H9 (cell line): ENCODE measurements around the gene HIVEP1. TPM values are rescaled to one million over a fixed set of nuclear protein-coding genes. Genes with fewer than 3 reads are reported as not detected.

Experiments used
- DNase-seq: peaks from one replicate; pipeline ENCODE4 v3.0.0-alpha.2; 2017
- H2AFZ ChIP-seq: one replicate; pipeline ENCODE4 v1.6.1; 2013; ENCODE audit warnings: mild to moderate bottlenecking, low read length, control low read depth, moderate library complexity
- H2AK5ac ChIP-seq: 2 replicates; pipeline ENCODE4 v1.6.1; 2013; ENCODE audit warnings: low read length, control low read depth, mixed read lengths; ENCODE audit not compliant: insufficient read length
- H2BK120ac ChIP-seq: one replicate; pipeline ENCODE4 v1.6.1; 2013; ENCODE audit warnings: low read depth, mild to moderate bottlenecking, low read length, control low read depth, inconsistent platforms; ENCODE audit not compliant: poor library complexity, severe bottlenecking
- H2BK12ac ChIP-seq: 2 replicates; pipeline ENCODE4 v1.6.1; 2013; ENCODE audit warnings: low read length, control low read depth, mixed read lengths, low read depth; ENCODE audit not compliant: insufficient read length
- H2BK15ac ChIP-seq: 2 replicates; pipeline ENCODE4 v1.6.1; 2013; ENCODE audit warnings: low read depth, low read length, control low read depth
- H2BK20ac ChIP-seq: one replicate; pipeline ENCODE4 v1.6.1; 2013; ENCODE audit warnings: low read depth, mild to moderate bottlenecking, low read length, control low read depth, inconsistent platforms; ENCODE audit not compliant: poor library complexity, severe bottlenecking
- H2BK5ac ChIP-seq: 2 replicates; pipeline ENCODE4 v1.6.1; 2013; ENCODE audit warnings: low read length, control low read depth, mixed read lengths; ENCODE audit not compliant: insufficient read length
- H3K14ac ChIP-seq: 2 replicates; pipeline ENCODE4 v1.6.1; 2013; ENCODE audit warnings: low read length, control low read depth; ENCODE audit not compliant: insufficient read depth
- H3K18ac ChIP-seq: 2 replicates; pipeline ENCODE4 v1.6.1; 2013; ENCODE audit warnings: low read depth, mild to moderate bottlenecking, mixed read lengths, low read length, control low read depth; ENCODE audit not compliant: insufficient read length
- H3K23ac ChIP-seq: 2 replicates; pipeline ENCODE4 v1.6.1; 2013; ENCODE audit warnings: low read length, control low read depth, mixed read lengths, low read depth; ENCODE audit not compliant: insufficient read length
- H3K23me2 ChIP-seq: 2 replicates; pipeline ENCODE4 v1.6.1; 2013; ENCODE audit warnings: low read depth, mild to moderate bottlenecking, mixed read lengths, low read length, control low read depth; ENCODE audit not compliant: insufficient read length, poor library complexity, severe bottlenecking
- H3K27ac ChIP-seq: 2 replicates; pipeline ENCODE4 v1.5.1; 2013; ENCODE audit warnings: low read length, control low read depth, mixed read lengths, low read depth; ENCODE audit not compliant: insufficient read length
- H3K27me3 ChIP-seq: 2 replicates; pipeline ENCODE4 v1.6.1; 2013; ENCODE audit warnings: low read length, control low read depth, inconsistent platforms; ENCODE audit not compliant: insufficient read depth
- H3K4ac ChIP-seq: 2 replicates; pipeline ENCODE4 v1.6.1; 2013; ENCODE audit warnings: low read depth, mild to moderate bottlenecking, control low read depth, inconsistent platforms, low read length, moderate library complexity
- H3K4me1 ChIP-seq: 2 replicates; pipeline ENCODE4 v1.6.1; 2013; ENCODE audit warnings: low read length, control low read depth, inconsistent platforms; ENCODE audit not compliant: insufficient read depth
- H3K4me2 ChIP-seq: 2 replicates; pipeline ENCODE4 v1.6.1; 2013; ENCODE audit warnings: low read length, control low read depth, mixed read lengths; ENCODE audit not compliant: insufficient read length, insufficient read depth
- H3K56ac ChIP-seq: 2 replicates; pipeline ENCODE4 v1.6.1; 2013; ENCODE audit warnings: low read depth, mild to moderate bottlenecking, mixed read lengths, low read length, control low read depth; ENCODE audit not compliant: insufficient read length
- H3K79me1 ChIP-seq: 2 replicates; pipeline ENCODE4 v1.6.1; 2013; ENCODE audit warnings: low read depth, mild to moderate bottlenecking, moderate library complexity, low read length, control low read depth, inconsistent platforms; ENCODE audit not compliant: insufficient read depth, poor library complexity, severe bottlenecking
- H3K79me2 ChIP-seq: 2 replicates; pipeline ENCODE4 v1.6.1; 2013; ENCODE audit warnings: low read length, control low read depth, inconsistent platforms; ENCODE audit not compliant: insufficient read depth
- H3K9ac ChIP-seq: 2 replicates; pipeline ENCODE4 v1.6.1; 2013; ENCODE audit warnings: low read length, control low read depth, mixed read lengths; ENCODE audit not compliant: insufficient read length; ENCODE audit errors: extremely low read depth
- H3K9me3 ChIP-seq: one replicate; pipeline ENCODE4 v1.6.1; 2013; ENCODE audit warnings: low read depth, low read length, inconsistent platforms; ENCODE audit not compliant: control insufficient read depth
- H3T11ph ChIP-seq: one replicate; pipeline ENCODE4 v1.6.1; 2013; ENCODE audit warnings: mild to moderate bottlenecking, low read length, control low read depth, inconsistent platforms
- H4K20me1 ChIP-seq: one replicate; pipeline ENCODE4 v1.6.1; 2013; ENCODE audit not compliant: control insufficient read depth, insufficient read length, insufficient read depth
- H4K5ac ChIP-seq: 2 replicates; pipeline ENCODE4 v1.6.1; 2013; ENCODE audit warnings: low read depth, mild to moderate bottlenecking, mixed read lengths, low read length, control low read depth; ENCODE audit not compliant: insufficient read length
- H4K8ac ChIP-seq: replicated peaks from 2 replicates; pipeline ENCODE4 v1.6.1; 2013; ENCODE audit warnings: low read length, control low read depth, mixed read lengths, low read depth; ENCODE audit not compliant: insufficient read length
- H4K91ac ChIP-seq: 2 replicates; pipeline ENCODE4 v1.6.1; 2013; ENCODE audit warnings: low read depth, mild to moderate bottlenecking, moderate library complexity, mixed read lengths, low read length, control low read depth; ENCODE audit not compliant: insufficient read length
- H3K27ac Mint-ChIP-seq, 3 experiments: 2 replicates in 2 of 3; 3 replicates in 1 of 3; pipeline ENCODE4 v1.8.0; 2020 to 2021; ENCODE audit warnings: mixed read lengths in 3 of 3, mild to moderate bottlenecking in 1 of 3, moderate library complexity in 1 of 3
- H3K27me3 Mint-ChIP-seq: 2 replicates; pipeline ENCODE4 v1.8.0; 2021; ENCODE audit warnings: low read depth, mild to moderate bottlenecking, moderate library complexity, mixed read lengths
- H3K36me3 Mint-ChIP-seq, 3 experiments: 2 replicates in 2 of 3; 3 replicates in 1 of 3; pipeline ENCODE4 v1.8.0; 2020 to 2021; ENCODE audit warnings: low read depth in 3 of 3, mixed read lengths in 3 of 3; ENCODE audit not compliant: insufficient read depth in 1 of 3
- H3K4me1 Mint-ChIP-seq, 2 experiments: 2 replicates each; pipeline ENCODE4 v1.8.0; 2020; ENCODE audit warnings: mixed read lengths in 2 of 2
- H3K4me3 Mint-ChIP-seq, 2 experiments: 2 replicates in 1 of 2; 3 replicates in 1 of 2; pipeline ENCODE4 v1.8.0; 2020 to 2021; ENCODE audit warnings: mild to moderate bottlenecking in 2 of 2, mixed read lengths in 2 of 2, moderate library complexity in 1 of 2
- H3K9me3 Mint-ChIP-seq, 2 experiments: 2 replicates in 1 of 2; 3 replicates in 1 of 2; pipeline ENCODE4 v1.8.0; 2020; ENCODE audit warnings: mild to moderate bottlenecking in 2 of 2, mixed read lengths in 2 of 2, moderate library complexity in 1 of 2
- WGBS: extraction: QIAGEN DNeasy Blood & Tissue Kit; methylation state at CpG from one replicate; pipeline ENCODE4 v1.1.7; 2013; ENCODE audit warnings: missing lambda C conversion rate, low lambda C conversion rate, mixed read lengths; ENCODE audit not compliant: insufficient read length; ENCODE audit errors: extremely low coverage; 5-methylcytosine and 5-hydroxymethylcytosine counted together
- total RNA-seq: library from RNA; stranded (reverse); gene quantifications from 2 replicates; pipeline ENCODE4 v1.2.1, GENCODE V29; 2021
- TF ChIP-seq, protein P1 (sequence below): fragments of 200-600 bp; sonication (generic); conservative IDR thresholded peaks from 3 replicates; pipeline ENCODE4 v1.8.0; 2021; ENCODE audit warnings: antibody characterized with exemption, mild to moderate bottlenecking

Gene HIVEP1
- total RNA-seq, 1 experiment from 2014 or later = 44.2 TPM

DNA sequence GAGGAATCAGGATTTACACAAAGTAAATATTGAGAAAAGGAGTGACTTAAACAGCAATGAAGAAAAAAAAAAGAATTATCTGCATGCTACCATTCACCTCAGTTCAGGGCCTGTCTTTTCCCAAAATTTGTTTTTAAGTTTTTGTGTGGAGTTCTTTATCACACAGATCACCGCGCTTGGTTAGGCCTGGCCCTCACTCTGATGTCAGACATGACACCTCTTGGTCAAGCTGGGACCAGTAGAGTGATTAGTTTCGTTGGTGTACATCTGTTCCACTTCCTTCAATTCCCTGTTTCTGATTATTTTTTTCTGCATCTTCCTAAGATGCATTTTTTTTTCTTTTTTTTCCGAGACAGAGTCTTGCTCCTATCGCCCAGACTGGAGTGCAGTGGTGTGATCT, 34.9 kb upstream of the HIVEP1 start:
- no peak overlapping the region for H3K23ac ChIP-seq
- H3T11ph ChIP-seq = no peak overlapping the region
- H3K9me3 ChIP-seq = no peaks in the 10 kb centered on the region
- H3K4me1 ChIP-seq = peaks cover 9% of the 10 kb centered on the region
- no peak overlapping the region for H2BK5ac ChIP-seq
- no peak overlapping the region for H3K18ac ChIP-seq
- H2AK5ac ChIP-seq = no peak overlapping the region
- H3K79me2 ChIP-seq = no peaks in the 10 kb centered on the region
- no peaks in the 10 kb centered on the region for H3K23me2 ChIP-seq
- no peak overlapping the region for H4K91ac ChIP-seq
- Mint-ChIP-seq H3K27ac (no peak overlapping the region), H3K36me3 (peaks cover 0 to 1% (median 0%) of the 10 kb centered on the region in 3 experiments; a peak in 1 of 7 replicates), H3K4me3 (no peak overlapping the region), H3K4me1 (peaks cover 31 to 35% of the 10 kb centered on the region in 2 experiments), H3K9me3 (no peaks in the 10 kb centered on the region), H3K27me3 (no peaks in the 10 kb centered on the region)
- no peak overlapping the region for H3K9ac ChIP-seq
- H3K14ac ChIP-seq = no peak overlapping the region
- H4K20me1 ChIP-seq = no peaks in the 10 kb centered on the region
- no peak for DNase-seq
- H2BK120ac ChIP-seq = no peak overlapping the region
- H3K27me3 ChIP-seq = no peaks in the 10 kb centered on the region
- no peak overlapping the region for H3K4me2 ChIP-seq
- H2BK20ac ChIP-seq = no peak overlapping the region
- H4K5ac ChIP-seq = no peak overlapping the region
- H3K79me1 ChIP-seq = no peaks in the 10 kb centered on the region
- TF ChIP-seq, protein P1, sequence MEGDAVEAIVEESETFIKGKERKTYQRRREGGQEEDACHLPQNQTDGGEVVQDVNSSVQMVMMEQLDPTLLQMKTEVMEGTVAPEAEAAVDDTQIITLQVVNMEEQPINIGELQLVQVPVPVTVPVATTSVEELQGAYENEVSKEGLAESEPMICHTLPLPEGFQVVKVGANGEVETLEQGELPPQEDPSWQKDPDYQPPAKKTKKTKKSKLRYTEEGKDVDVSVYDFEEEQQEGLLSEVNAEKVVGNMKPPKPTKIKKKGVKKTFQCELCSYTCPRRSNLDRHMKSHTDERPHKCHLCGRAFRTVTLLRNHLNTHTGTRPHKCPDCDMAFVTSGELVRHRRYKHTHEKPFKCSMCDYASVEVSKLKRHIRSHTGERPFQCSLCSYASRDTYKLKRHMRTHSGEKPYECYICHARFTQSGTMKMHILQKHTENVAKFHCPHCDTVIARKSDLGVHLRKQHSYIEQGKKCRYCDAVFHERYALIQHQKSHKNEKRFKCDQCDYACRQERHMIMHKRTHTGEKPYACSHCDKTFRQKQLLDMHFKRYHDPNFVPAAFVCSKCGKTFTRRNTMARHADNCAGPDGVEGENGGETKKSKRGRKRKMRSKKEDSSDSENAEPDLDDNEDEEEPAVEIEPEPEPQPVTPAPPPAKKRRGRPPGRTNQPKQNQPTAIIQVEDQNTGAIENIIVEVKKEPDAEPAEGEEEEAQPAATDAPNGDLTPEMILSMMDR = no peak
- H4K8ac ChIP-seq = no peak overlapping the region
- WGBS = no CpG with 5 or more reads among the region's 5 CpGs
- H3K56ac ChIP-seq = no peak overlapping the region
- no peak overlapping the region for H2AFZ ChIP-seq
- no peak overlapping the region for H3K27ac ChIP-seq
- no peak overlapping the region for H2BK12ac ChIP-seq
- H2BK15ac ChIP-seq = no peak overlapping the region
- no peak overlapping the region for H3K4ac ChIP-seq
